K562 (cell line): ENCODE measurements around the gene SCEL. TPM values are rescaled to one million over a fixed set of nuclear protein-coding genes. Genes with fewer than 3 reads are reported as not detected.

Source experiments
- ATAC-seq: fragments of 200-7000 bp; cut with Tn5 transposase; 3 replicates; pipeline ENCODE4 v1.9.1; 2020; ENCODE audit warnings: moderate library complexity
- BruUV-seq: library from RNA; stranded (reverse); fragments of 400-500 nt; replicated peaks from 2 replicates; lab custom pipeline; 2021; lab: Mats Ljungman, UMichigan
- CTCF ChIA-PET: fragments of 300-600 bp; formaldehyde crosslinking; extraction: SDS; loops from one replicate; lab custom pipeline; 2021; ENCODE audit warnings: low intra/inter-chr PET ratio; lab: Yijun Ruan, JAX
- POLR2A ChIA-PET: fragments of 300-600, 350-650 bp; sonication (Branson Sonifier 250); formaldehyde crosslinking; extraction: SDS; loops from one replicate; lab custom pipeline; 2021; ENCODE audit warnings: antibody characterized with exemption, inconsistent platforms; lab: Yijun Ruan, JAX
- DNase-seq, 4 experiments: peaks; one replicate each; pipeline versions ENCODE4 v3.0.0 to v3.0.0-alpha.2; 2011 to 2018; ENCODE audit warnings: low spot score in 3 of 4, mixed read lengths in 3 of 4; ENCODE audit errors: extremely low read depth in 1 of 4
- FAIRE-seq: peaks from 2 replicates; lab custom pipeline; 2011; peaks lifted over from hg19 to GRCh38; lab: Jason Lieb, UNC
- H2AFZ ChIP-seq: 2 replicates; pipeline ENCODE4 v1.6.0; 2011; ENCODE audit warnings: low read depth, low read length, control low read depth, inconsistent platforms
- H3K27ac ChIP-seq: fragments of 200-600 bp; 3 replicates; pipeline ENCODE4 v1.8.0; 2011; ENCODE audit warnings: low read depth, mild to moderate bottlenecking, control low read depth, inconsistent platforms, low read length, moderate library complexity, mixed read lengths; ENCODE audit errors: extremely low read depth
- H3K27me3 ChIP-seq, 2 experiments: fragments of 300-600 bp in 1 of 2; 2 replicates in 1 of 2; 3 replicates in 1 of 2; pipeline versions ENCODE4 v1.6.0 to v1.8.0; 2011; ENCODE audit warnings: inconsistent platforms in 2 of 2, low read length in 2 of 2, mild to moderate bottlenecking in 1 of 2, mixed read lengths in 1 of 2, moderate library complexity in 1 of 2; ENCODE audit not compliant: control insufficient read depth in 2 of 2, insufficient read depth in 2 of 2
- H3K36me3 ChIP-seq: fragments of 300-600 bp; 3 replicates; pipeline ENCODE4 v1.8.0; 2011; ENCODE audit warnings: mild to moderate bottlenecking, low read length, inconsistent platforms; ENCODE audit not compliant: control insufficient read depth, insufficient read depth
- H3K4me1 ChIP-seq, 2 experiments: fragments of 200-600 bp in 1 of 2; replicated peaks in 1 of 2; 2 replicates in 1 of 2; 3 replicates in 1 of 2; pipeline versions ENCODE4 v1.5.1 to v1.8.0; 2011; ENCODE audit warnings: inconsistent platforms in 2 of 2, low read length in 2 of 2, mild to moderate bottlenecking in 1 of 2, mixed read lengths in 1 of 2, moderate library complexity in 1 of 2; ENCODE audit not compliant: control insufficient read depth in 2 of 2, insufficient read depth in 2 of 2
- H3K4me2 ChIP-seq: 2 replicates; pipeline ENCODE4 v1.6.1; 2011; ENCODE audit warnings: low read length, control low read depth, inconsistent platforms, mixed read lengths; ENCODE audit not compliant: insufficient read depth
- H3K4me3 ChIP-seq: fragments of 200-600 bp; sonication (generic), shearing (Covaris generic); 2 replicates; pipeline ENCODE4 v1.5.1; 2016; ENCODE audit warnings: control low read depth, inconsistent platforms
- H3K79me2 ChIP-seq: fragments of 200-600 bp; 3 replicates; pipeline ENCODE4 v1.8.0; 2011; ENCODE audit warnings: low read length, inconsistent platforms; ENCODE audit not compliant: control insufficient read depth, insufficient read depth
- H3K9ac ChIP-seq, 2 experiments: 2 replicates each; pipeline versions ENCODE4 v1.6.0 to v1.6.1; 2011; ENCODE audit warnings: low read depth in 2 of 2, low read length in 2 of 2, control low read depth in 1 of 2, inconsistent platforms in 1 of 2, mild to moderate bottlenecking in 1 of 2, mixed read lengths in 1 of 2; ENCODE audit not compliant: insufficient read depth in 1 of 2
- H3K9me1 ChIP-seq: one replicate; pipeline ENCODE4 v1.6.0; 2011; ENCODE audit warnings: inconsistent platforms, mild to moderate bottlenecking, low read length, moderate library complexity; ENCODE audit not compliant: control insufficient read depth, insufficient read depth
- H3K9me3 ChIP-seq: replicated peaks from 2 replicates; pipeline ENCODE4 v1.5.1; 2011; ENCODE audit warnings: low read depth, low read length, inconsistent platforms; ENCODE audit not compliant: control insufficient read depth, insufficient read depth
- H4K20me1 ChIP-seq: replicated peaks from 2 replicates; pipeline ENCODE4 v1.6.1; 2011; ENCODE audit warnings: low read length, inconsistent platforms, mixed read lengths; ENCODE audit not compliant: control insufficient read depth, insufficient read depth
- BRCA1 ChIP-seq, 2 experiments: fragments of 450-650 bp in 1 of 2; sonication (generic) in 1 of 2; formaldehyde crosslinking in 1 of 2; IDR thresholded peaks; 2 replicates each; pipeline versions ENCODE4 v1.5.0 to v1.6.1; 2017 to 2020; ENCODE audit warnings: mild to moderate bottlenecking in 1 of 2, missing genetic modification reagents in 1 of 2
- KAT2B ChIP-seq: IDR thresholded peaks from one replicate; pipeline ENCODE4 v1.6.1; 2012; ENCODE audit warnings: low read depth, mild to moderate bottlenecking, control low read depth, inconsistent platforms, low read length, moderate library complexity
- MCM7 ChIP-seq, 2 experiments: fragments of 450-650 bp; IDR thresholded peaks; 2 replicates each; pipeline ENCODE4 v1.6.1; 2016 to 2018
- SIX5 ChIP-seq, 2 experiments: IDR thresholded peaks; 2 replicates each; pipeline ENCODE4 v1.6.1; 2011; ENCODE audit warnings: low read length in 2 of 2, borderline replicate concordance in 1 of 2, low read depth in 1 of 2, mild to moderate bottlenecking in 1 of 2, moderate library complexity in 1 of 2; ENCODE audit not compliant: insufficient read depth in 1 of 2
- WGBS: fragments of 100-300 bp; shearing (Covaris generic); methylation state at CpG from one replicate; pipeline ENCODE4 v1.1.6; 2016; ENCODE audit warnings: low coverage, mixed read lengths; ENCODE audit not compliant: insufficient coverage; ENCODE audit errors: missing lambda C conversion rate; 5-methylcytosine and 5-hydroxymethylcytosine counted together
- in situ Hi-C: fragments of 300-500 bp; cut with MboI; formaldehyde crosslinking; loops from 4 replicates; pipeline ENCODE4 v1.15.0; 2018; ENCODE audit warnings: inconsistent platforms, mixed read lengths
- intact Hi-C: fragments of 100-400 bp; cut with micrococcal nuclease; formaldehyde crosslinking; loops from 2 replicates; pipeline ENCODE4 v1.14.2; 2022
- polyA plus RNA-seq, 8 experiments: library from polyadenylated mRNA; depleted of rRNA in 4 of 8; stranded (reverse) in 5 of 8; unstranded in 3 of 8; fragments of >200 nt; fragmentation: Nextera tagmentation in 2 of 8; fragmentation: Illumina TruSeq in 1 of 8; extraction: Ambion mirVana in 2 of 8; extraction: Trizol in 1 of 8; gene quantifications; 2 replicates each; pipeline versions ENCODE4 v1.2.1 to v1.2.3, GENCODE V29; 2011 to 2014; ENCODE audit warnings: inconsistent platforms in 1 of 8, missing spikeins in 1 of 8
- total RNA-seq, 7 experiments: library from RNA; depleted of rRNA in 6 of 7; stranded (reverse); fragments of >200 nt in 6 of 7; fragmentation: Illumina TruSeq in 2 of 7; extraction: Trizol in 2 of 7; gene quantifications; 2 replicates each; pipeline versions ENCODE4 v1.2.1 to v1.2.3, GENCODE V29; 2011 to 2021; ENCODE audit warnings: low replicate concordance in 1 of 7
- TF ChIP-seq, protein P1 (sequence below): sonication (generic); IDR thresholded peaks from 2 replicates; pipeline ENCODE4 v1.6.1; 2016

The SCEL gene
- total and polyA plus RNA-seq, 9 of the 15 experiments (the other 6 are each of a cell fraction or from before 2014, with no cell fraction given), result not detected

DNA sequence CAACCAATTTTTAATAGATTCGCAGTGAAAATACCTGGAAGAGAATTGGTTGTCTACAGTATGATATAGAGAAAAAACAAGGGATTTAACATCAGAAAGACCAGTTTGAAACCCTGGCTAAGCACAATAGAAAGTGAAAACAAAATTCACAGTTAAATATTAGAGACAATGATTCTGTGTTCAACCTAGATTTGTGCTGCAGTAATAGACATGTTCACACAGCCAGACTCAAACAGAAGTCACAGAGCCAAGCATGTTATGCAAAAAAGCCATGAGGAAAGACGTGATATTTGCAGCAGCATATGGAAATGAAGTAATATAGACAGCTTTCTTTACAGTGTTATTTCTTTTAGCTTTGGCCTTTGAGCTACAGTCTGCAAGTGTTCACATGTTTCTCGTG is 48.1 kb downstream of the SCEL start:
- no peak for FAIRE-seq
- in situ Hi-C loops, result no loop called here
- TF ChIP-seq KAT2B, result no peak
- TF ChIP-seq MCM7 (IDR thresholded peaks at IDR 0.05), result no peak
- no peak for TF ChIP-seq BRCA1 (IDR thresholded peaks at IDR 0.05)
- TF ChIP-seq BRCA1 (CRISPR knock-in tag; IDR thresholded peaks at IDR 0.05), result no peak
- TF ChIP-seq SIX5 (IDR thresholded peaks at IDR 0.05; ENCODE audit: borderline replicate concordance in 1 of 2, insufficient read depth in 1 of 2, low read depth in 1 of 2, low read length in 2 of 2), result no peak
- TF ChIP-seq, protein P1, sequence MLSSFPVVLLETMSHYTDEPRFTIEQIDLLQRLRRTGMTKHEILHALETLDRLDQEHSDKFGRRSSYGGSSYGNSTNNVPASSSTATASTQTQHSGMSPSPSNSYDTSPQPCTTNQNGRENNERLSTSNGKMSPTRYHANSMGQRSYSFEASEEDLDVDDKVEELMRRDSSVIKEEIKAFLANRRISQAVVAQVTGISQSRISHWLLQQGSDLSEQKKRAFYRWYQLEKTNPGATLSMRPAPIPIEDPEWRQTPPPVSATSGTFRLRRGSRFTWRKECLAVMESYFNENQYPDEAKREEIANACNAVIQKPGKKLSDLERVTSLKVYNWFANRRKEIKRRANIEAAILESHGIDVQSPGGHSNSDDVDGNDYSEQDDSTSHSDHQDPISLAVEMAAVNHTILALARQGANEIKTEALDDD, result no peak
- TF ChIP-seq, all 486 proteins: peak for 0
- no peak for ATAC-seq
- no peak overlapping the region for H3K4me3 ChIP-seq
- H3K4me2 ChIP-seq, result no peak overlapping the region
- no TSS peak for BruUV-seq
- H3K9me3 ChIP-seq, result no peaks in the 10 kb centered on the region
- no peaks in the 10 kb centered on the region for H3K79me2 ChIP-seq
- intact Hi-C loops, result no loop called here
- POLR2A ChIA-PET, result interaction anchor here (0.6 to 0.8 kb wide), 2 partner anchors 10 to 137 kb away, joined by 3 read pairs; no protein-coding TSS in a partner anchor
- no peak for DNase-seq
- no peaks in the 10 kb centered on the region for H3K4me1 ChIP-seq
- no peaks in the 10 kb centered on the region for H3K36me3 ChIP-seq
- H4K20me1 ChIP-seq, result no peaks in the 10 kb centered on the region
- H3K27ac ChIP-seq, result no peak overlapping the region
- no peak overlapping the region for H2AFZ ChIP-seq
- H3K27me3 ChIP-seq, result no peaks in the 10 kb centered on the region
- H3K9ac ChIP-seq, result no peak overlapping the region
- 0% methylated on average over 3 of the region's 3 CpGs for WGBS
- H3K9me1 ChIP-seq, result no peaks in the 10 kb centered on the region
- CTCF ChIA-PET, result no interaction called here
